Measurements from ENCODE around the gene SEMA4C.

SEMA4C gene, protein sequence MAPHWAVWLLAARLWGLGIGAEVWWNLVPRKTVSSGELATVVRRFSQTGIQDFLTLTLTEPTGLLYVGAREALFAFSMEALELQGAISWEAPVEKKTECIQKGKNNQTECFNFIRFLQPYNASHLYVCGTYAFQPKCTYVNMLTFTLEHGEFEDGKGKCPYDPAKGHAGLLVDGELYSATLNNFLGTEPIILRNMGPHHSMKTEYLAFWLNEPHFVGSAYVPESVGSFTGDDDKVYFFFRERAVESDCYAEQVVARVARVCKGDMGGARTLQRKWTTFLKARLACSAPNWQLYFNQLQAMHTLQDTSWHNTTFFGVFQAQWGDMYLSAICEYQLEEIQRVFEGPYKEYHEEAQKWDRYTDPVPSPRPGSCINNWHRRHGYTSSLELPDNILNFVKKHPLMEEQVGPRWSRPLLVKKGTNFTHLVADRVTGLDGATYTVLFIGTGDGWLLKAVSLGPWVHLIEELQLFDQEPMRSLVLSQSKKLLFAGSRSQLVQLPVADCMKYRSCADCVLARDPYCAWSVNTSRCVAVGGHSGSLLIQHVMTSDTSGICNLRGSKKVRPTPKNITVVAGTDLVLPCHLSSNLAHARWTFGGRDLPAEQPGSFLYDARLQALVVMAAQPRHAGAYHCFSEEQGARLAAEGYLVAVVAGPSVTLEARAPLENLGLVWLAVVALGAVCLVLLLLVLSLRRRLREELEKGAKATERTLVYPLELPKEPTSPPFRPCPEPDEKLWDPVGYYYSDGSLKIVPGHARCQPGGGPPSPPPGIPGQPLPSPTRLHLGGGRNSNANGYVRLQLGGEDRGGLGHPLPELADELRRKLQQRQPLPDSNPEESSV

DNA sequence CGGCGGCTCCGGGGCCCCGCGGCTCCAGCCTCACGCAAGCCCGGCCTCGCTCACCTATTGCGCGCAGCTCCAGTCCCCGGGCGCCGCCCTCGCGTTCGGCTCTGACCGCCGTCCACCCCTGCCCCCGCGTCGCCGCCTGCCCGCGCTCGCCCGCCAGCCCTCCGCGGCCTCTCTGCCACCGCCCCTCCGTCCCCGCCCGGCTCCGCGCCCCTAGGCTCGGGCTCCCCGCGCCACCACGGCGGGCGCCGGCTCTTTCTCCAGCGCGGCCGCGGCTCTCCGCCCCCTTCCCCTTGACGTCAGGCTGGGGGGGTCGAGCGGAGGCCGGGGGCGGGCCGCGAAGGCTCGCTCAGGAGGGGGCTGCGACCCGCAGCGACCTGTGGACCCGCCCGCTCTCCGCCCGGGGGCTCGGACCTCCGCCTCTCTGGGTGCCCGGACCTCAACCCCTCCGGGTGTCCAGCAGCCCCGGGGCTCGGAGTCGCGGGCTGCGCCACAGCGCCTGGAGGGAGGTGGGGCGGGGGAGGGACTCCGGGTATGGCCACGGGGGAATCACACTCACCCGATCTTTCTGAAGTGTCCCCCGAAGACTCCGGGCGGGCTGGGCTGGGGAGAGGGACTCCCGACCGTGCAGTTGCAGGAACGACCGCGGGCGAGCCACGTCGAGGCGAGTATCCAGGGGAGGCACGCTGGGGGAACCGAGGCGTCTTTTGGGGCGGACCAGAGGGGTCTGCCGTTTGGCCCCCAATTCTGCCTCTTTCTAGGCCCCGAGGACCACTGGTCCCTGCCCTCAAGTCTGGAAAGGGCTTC lies at the start of gene SEMA4C:
SEMA4C (minus strand) TSS at position 259 of the 804 bp plus-strand sequence. CDS start 2,194 bp downstream, outside the sequence.
- TF ChIP-seq, protein P1, sequence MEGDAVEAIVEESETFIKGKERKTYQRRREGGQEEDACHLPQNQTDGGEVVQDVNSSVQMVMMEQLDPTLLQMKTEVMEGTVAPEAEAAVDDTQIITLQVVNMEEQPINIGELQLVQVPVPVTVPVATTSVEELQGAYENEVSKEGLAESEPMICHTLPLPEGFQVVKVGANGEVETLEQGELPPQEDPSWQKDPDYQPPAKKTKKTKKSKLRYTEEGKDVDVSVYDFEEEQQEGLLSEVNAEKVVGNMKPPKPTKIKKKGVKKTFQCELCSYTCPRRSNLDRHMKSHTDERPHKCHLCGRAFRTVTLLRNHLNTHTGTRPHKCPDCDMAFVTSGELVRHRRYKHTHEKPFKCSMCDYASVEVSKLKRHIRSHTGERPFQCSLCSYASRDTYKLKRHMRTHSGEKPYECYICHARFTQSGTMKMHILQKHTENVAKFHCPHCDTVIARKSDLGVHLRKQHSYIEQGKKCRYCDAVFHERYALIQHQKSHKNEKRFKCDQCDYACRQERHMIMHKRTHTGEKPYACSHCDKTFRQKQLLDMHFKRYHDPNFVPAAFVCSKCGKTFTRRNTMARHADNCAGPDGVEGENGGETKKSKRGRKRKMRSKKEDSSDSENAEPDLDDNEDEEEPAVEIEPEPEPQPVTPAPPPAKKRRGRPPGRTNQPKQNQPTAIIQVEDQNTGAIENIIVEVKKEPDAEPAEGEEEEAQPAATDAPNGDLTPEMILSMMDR (IDR thresholded peaks at IDR 0.05): no peak

DNA sequence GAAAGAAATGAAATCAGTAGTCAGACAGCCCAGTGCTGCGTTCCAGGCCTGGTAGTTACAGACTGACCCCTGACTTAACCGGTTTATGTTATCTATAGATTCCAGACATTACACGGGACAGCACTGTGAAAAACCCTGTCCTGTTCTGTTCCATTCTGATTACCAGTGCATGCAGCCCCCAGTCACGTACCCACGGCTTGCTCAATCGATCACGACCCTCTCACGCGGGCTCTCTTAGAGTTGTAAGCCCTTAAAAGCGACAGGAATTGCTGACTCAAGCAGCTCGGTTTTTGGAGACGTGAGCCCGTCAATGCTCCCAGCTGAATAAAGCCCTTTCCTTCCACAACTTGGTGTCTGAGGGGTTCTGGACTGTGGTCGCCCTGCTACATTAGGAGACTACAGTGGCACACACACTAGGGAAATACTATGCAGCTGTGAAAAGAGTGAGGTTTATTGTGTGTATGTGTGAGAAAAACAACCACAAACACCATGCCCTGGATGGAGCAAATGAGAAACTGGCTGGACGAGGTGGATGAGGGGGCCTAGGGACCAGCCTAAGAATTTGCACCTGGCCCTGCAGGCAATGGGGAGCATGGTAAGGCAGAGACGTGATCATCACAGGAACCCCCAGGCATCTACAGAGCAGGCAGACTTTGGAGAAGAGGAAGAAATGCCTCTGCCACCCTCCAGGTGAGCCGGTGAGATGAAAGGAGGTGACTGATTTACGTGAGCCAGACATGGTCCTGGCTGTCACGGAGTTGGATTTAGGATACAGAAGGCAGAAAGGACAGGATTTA lies 49.1 kb upstream of the SEMA4C start:
- TF ChIP-seq, protein P1 (IDR thresholded peaks at IDR 0.05): no peak

DNA sequence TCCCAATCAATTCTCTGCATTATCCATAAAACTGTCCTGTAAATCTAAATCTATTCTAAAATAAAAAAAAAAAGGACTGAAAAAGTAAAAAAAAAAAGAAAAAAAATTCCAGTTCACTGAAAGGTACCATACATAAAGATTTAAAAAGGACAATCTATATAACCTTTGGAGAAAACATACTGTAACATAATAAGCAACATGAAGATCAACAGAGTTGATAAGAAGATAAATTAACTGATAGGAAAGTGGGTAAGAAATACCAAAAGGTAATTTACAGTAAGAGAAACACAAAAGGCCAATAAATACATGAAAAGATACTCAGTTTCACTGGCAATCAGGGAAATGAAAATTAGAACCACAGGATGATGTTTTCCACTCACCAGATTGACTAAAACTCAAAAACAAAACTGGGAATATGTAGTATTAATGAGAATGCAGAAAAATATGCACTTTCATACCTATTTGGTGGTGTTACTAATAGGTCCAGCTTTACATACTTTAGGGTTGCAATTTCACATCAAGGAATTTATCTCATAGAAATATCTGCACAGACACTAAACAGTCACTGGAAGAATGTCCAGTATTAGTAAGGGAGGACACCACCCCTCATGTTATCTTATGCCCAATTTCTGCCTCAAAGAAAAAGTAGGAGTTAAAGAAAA lies 48.3 kb upstream of the SEMA4C start:
- TF ChIP-seq, protein P1 (IDR thresholded peaks at IDR 0.05): no peak

DNA sequence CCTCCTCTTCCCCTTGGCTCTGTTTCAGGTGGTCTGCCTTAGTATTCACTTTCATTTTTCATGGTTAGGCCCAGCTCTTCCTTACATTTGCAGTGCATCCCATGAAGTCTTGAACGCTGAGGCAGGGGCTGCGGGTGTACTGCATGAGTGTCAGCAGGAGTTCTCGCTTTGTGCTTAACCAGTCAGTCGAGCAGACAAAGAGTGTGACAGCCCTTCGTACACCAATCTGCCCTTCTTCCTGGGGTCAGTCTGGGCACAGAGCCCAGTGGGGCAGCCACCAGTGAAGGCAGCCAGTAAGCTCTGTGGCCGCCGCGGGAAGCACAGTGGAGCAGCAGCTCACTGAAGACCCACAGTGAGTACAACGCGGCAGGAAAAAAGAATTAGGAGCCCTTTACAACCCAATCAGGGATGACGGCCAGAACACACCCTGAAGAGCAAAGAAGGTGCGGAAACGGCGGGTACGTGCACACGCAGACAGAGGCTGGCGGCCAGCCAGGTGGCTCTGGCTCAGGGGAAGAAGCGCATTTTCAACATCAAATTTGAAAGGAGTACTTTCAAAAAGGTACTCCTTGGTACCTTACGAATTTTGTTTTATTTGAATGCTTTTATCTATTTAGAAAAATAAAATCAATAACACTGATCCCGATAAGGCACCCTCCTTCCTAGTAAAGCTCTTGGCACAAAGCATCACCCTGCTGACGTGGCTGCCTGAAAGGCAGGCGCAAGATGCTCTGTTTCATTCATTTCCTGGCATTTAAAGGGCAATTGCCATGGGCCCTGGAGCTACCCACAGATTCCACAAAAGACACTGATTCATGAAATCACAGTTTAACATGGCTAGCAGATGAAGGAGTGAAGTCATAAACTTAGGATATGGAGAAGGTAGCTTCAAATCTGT lies 47.0 kb upstream of the SEMA4C start:
- TF ChIP-seq, protein P1 (IDR thresholded peaks at IDR 0.05): no peak

DNA sequence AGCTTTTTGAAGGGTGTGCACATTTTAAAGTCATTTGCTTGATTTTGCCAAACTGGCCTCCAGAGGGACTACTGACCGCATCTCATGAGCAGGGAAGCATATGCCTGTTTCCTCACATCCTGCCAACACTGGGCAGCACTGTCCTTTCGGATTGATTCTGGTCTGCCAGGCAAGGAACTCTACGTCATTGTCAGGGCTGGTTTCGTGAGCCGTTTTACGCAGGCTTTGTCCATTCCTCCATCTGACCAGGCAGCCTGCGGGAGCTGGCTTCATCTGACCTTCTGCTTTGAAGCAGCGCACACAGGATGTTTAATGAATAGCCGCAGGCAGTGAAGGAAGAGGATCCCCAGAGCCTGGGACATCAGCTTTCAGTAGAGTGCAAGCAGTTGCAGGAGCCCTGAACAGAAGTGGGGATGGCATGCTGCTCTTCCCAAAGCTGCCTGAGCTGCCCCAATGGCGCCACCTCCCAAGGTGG lies 46.3 kb upstream of the SEMA4C start:
- TF ChIP-seq, protein P1 (IDR thresholded peaks at IDR 0.05): no peak

DNA sequence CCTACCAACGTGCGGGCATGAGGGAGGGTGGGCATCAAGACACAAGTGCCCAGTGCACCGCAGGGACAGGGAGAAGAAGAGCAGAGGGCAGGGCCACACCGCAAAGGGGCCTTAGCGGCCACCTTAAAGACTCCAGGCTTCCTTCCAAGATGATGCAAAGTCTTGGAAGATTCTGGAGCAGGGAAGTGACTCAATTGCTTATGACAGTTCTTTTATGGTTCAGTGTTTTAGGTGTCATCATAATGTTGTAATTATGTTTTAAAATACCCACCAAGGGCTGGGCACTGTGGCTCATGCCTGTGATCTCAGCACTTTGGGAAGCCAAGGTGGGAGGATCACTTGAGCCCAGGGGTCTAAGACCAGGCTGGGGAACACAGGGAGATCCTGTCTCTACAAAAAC lies 44.5 kb upstream of the SEMA4C start:
- TF ChIP-seq, protein P1 (IDR thresholded peaks at IDR 0.05): no peak

Measured in LNCAP (cell line).